GM19468 (cell line): ENCODE measurements around the gene MAF.

ENCODE experiments used
- ATAC-seq: cut with Tn5 transposase; IDR thresholded peaks from one replicate; pipeline ENCODE4 v1.9.1; 2021; ENCODE audit warnings: mild to moderate bottlenecking, moderate library complexity, moderate number of reproducible peaks; ENCODE audit not compliant: unreplicated experiment; ENCODE audit errors: extremely low read depth

Gene MAF

GRCh38 chr16:79618041-79618691 is 17.6 kb upstream of the MAF start:
- no peak for ATAC-seq

- ATAC-seq = no peak
Measured at GRCh38 chr16:79613009-79613408, 12.5 kb upstream of the MAF start.

- ATAC-seq = no peak
Measured at GRCh38 chr16:79612207-79612606, 11.7 kb upstream of the MAF start.

GRCh38 chr16:79610771-79611170 is 10.2 kb upstream of the MAF start:
- ATAC-seq = no peak

DNA sequence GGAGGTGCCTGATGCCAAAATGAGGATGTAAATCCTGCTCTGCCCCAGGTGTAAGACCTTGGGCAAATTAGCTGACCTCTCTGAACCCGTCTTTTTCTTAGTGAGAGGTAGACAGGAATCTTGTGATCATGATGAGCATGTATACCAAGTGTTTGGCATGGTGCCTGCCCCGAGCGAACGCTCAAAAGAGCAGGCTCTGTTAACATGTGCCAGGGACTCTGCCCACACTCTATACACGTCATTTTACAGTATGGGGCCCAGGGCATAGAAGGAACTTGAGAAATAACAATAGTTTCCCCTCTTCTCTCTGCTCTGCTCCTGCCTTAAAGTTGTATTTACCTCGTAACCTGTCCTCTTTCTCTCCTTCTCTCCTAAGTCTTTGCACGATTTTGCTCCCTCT is 9.3 kb upstream of the MAF start:
- ATAC-seq = no peak

- ATAC-seq = no peak
Measured at GRCh38 chr16:79608976-79609375, 8.4 kb upstream of the MAF start.

- no peak for ATAC-seq
Measured at GRCh38 chr16:79607587-79607986, 7.0 kb upstream of the MAF start.

DNA sequence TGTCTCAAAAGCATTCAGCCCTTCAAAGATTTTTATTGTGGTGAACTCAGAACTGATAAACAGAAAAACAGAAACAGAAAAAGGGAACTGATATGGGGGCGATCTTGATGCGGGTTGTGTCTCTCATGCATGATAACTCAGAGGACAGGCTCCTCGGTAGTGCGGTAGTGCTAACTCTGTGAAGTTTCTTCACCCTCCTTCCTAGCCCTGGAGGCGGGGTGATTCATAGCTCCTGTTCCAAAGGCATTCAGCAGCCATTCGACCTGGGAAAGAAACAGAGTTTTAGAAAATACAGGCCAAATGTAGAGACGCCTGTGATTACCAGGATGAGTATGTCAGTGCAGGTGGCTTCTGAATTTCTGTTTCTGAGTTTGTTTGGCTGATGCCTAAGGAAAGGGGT is 5.5 kb upstream of the MAF start:
- ATAC-seq = no peak

DNA sequence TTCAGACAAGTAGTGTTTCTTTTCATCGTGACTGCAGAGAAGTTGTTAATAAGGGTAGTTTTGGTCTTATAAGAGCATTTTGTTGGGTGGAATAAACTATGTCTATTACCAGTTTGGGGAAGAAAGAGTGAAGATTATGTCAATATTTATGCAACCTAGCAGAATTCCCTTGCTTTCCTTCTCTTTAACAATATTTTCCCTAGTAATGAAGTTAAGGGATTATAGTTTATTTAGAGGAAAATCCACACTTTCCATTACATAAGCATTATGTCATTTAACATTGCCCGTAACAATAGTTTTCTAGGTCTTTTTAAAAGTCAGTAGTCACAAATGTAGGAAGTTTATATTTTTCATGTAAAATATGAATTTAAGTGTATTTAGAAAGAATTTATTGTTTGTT is 2.5 kb upstream of the MAF start:
- no peak for ATAC-seq

DNA sequence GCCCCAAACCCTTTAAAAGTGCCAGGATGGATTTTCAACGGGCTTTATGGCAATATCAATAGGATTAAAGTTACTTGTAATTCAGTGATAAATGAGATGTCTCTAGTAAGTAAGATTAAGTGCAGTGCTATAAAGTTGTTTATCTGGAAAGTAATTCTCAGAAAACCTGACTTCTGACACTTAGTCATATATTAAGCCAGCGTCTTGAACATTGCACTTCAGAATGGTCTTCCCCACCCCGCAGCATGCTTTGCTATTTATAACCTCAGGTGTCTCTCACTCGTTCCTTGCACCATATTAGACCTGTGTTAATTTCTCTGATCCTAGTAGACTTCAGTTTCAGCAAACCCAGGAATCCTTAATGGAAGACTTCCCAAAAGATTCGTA is 2.1 kb upstream of the MAF start:
- no peak for ATAC-seq

GRCh38 chr16:79601931-79602627 is 1.5 kb upstream of the MAF start:
- no peak for ATAC-seq

- ATAC-seq = no peak
Measured at GRCh38 chr16:79601092-79601930, 774 bp upstream of the MAF start.

DNA sequence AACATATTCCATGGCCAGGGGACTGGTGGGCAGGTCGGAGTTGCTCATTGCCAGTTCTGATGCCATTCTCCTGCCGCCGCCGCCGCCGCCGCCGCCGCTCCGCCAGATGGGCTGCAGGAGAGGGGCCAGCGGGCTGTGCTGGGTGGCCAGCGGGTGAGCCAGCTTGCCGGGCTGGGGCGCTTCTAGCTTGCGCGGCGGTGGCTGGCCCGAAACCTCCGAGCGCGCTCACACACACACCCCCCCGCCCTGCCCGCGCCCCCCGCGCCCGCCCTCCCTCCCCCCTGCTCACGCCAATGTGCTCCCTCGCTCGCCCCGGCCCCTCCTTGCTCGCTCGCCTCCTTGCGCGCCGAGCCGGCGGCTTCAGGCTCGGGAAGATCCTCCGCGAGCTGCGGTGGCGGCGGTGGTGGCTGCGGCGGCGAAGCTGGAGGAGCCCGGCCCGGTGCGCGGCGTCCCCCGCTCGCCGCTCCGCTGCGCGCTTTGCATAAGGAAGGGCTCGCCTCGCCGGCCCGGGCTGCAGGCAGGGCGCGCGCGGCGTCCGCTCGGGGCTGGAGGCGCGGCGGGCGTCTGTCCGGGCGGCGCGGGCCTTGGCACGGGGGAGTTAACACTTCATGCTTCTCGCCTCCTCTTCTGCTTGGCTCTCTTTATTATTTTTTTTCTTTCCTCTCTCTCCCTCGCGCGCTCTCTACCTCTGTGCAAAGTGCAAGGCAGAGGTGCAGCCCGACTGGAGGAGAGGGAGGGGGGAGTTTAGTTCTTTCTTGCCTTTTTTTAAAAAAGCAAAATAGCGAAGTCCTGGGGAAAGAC is 500 bp downstream of the MAF start:
- no peak for ATAC-seq

DNA sequence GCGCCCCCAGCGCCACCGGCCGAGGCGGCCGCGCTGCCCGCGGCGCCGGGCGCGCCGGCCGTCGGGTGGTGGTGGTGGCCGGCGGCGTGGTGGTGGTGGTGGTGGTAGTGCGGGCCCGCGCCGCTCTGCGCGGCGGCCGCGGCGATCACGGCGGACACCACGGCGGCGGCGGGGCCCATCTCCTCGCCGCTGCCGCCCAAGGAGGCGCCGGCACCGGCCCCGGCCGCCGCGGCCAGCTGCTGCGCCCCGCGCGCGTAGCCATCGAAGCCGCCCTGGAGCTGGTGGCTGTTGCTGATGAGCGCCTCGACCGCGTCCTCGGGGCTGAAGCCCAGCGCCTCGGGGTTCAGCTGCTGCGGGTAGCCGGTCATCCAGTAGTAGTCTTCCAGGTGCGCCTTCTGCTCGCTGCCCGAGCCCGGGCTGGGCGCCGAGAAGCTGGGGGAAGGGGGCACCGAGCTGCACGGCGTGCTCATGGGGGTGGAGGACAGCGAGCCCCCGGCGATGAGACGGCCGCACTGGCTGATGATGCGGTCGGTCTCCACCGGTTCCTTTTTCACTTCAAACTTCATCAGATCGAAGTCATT is 1.2 kb downstream of the MAF start:
- no peak for ATAC-seq

GRCh38 chr16:79598348-79599181 is 2.0 kb downstream of the MAF start:
- no peak for ATAC-seq

DNA sequence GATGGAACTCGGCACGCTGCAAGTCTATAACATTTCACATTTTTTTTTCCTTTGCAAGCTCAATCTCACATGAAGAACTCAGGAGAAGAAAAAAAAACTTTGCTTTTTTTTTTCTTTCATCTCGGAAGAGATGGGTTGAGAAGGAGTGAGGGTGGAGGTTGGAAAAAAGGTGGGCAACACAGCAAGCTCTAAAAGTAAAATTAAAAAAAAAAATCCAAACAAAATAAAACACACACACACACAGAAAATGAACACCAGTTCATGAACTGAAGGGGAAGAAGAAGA is 2.5 kb downstream of the MAF start:
- no peak for ATAC-seq

- no peak for ATAC-seq
Measured at GRCh38 chr16:79597277-79598062, 3.1 kb downstream of the MAF start.

DNA sequence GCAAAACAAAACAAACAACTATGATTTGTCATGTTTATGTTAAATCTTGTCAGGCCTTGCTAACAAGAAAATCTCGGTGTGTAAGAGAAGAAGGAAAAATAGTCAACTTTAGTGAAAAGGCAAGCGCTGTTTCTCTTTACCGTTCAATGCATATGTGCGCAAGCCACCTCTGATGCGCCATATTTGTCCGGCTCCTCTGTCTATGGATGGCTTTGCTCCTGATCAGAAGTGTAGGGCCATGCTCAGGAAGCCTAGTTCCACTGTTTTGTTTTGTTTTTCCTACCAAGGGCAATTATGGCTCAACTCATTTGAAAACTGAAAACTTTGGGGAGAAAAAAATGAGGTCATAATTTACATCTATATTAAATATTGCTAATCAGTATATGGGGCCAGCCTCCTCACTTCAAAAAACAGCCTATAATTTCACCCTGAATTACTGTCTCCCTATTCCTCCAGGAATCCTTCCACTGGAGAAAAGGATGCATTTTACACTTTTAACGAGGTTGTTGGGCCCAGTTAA is 4.5 kb downstream of the MAF start:
- ATAC-seq = no peak

GRCh38 chr16:79595231-79595641 is 5.3 kb downstream of the MAF start:
- ATAC-seq = no peak
